GM20000 (cell line): ENCODE measurements around the gene HAUS7.

ENCODE experiments used
- DNase-seq: peaks from one replicate; pipeline ENCODE4 v3.0.0; 2012; ENCODE audit warnings: low spot score
- CTCF ChIP-seq: IDR thresholded peaks from 2 replicates; pipeline ENCODE4 v1.5.1; 2012; ENCODE audit warnings: mild to moderate bottlenecking, control low read depth; ENCODE audit errors: extremely low read depth, missing control alignments

The HAUS7 gene

GRCh38 chrX:153487590-153488071 is 17.3 kb upstream of the HAUS7 start:
- no peak for TF ChIP-seq CTCF
- no peak for DNase-seq

- no peak for DNase-seq
- TF ChIP-seq CTCF, result no peak
Observed at GRCh38 chrX:153486171-153486570, 15.8 kb upstream of the HAUS7 start.

GRCh38 chrX:153485396-153486080 is 15.2 kb upstream of the HAUS7 start:
- no peak for TF ChIP-seq CTCF
- no peak for DNase-seq

- TF ChIP-seq CTCF, result no peak
- DNase-seq, result no peak
Observed at GRCh38 chrX:153482376-153483015, 12.1 kb upstream of the HAUS7 start.

GRCh38 chrX:153481043-153481442 is 10.7 kb upstream of the HAUS7 start:
- no peak for TF ChIP-seq CTCF
- no peak for DNase-seq

- no peak for TF ChIP-seq CTCF
Observed at GRCh38 chrX:153478746-153479145, 8.4 kb upstream of the HAUS7 start.

GRCh38 chrX:153477901-153478300 is 7.5 kb upstream of the HAUS7 start:
- no peak for TF ChIP-seq CTCF
- no peak for DNase-seq

More at GRCh38 chrX:153478746-153479145, 8.4 kb upstream of the HAUS7 start:
- DNase-seq, result no peak
